ENCODE data around the gene PIBF1. TPM values are rescaled to one million over a fixed set of nuclear protein-coding genes. Genes with fewer than 3 reads are reported as not detected.
A peak's percentile ranks its signal among the peaks of the same experiment; 100 is the strongest.
"Not testable (repeated sequence)": the region's sequence is repeated elsewhere in the genome, so short reads cannot be mapped to it uniquely, and the experiment has no call there.

Gene PIBF1
- total RNA-seq, 1 donor from 2014 or later = 14.9 TPM

GRCh38 chr13:73040968-73041596 is 259.1 kb downstream of the PIBF1 start:
- intact Hi-C loops (cut with DNase I) = no loop called here
- no peak for DNase-seq
- ATAC-seq (ENCODE audit: poor library complexity) = no peak

GRCh38 chr13:73045031-73045430 is 263.1 kb downstream of the PIBF1 start:
- ATAC-seq (ENCODE audit: poor library complexity) = no peak
- no peak for DNase-seq
- intact Hi-C loops (cut with DNase I) = no loop called here

- intact Hi-C loops (cut with DNase I); DNase-seq; ATAC-seq (ENCODE audit: poor library complexity): not testable (repeated sequence)
Measured at GRCh38 chr13:73048615-73049014, 266.7 kb downstream of the PIBF1 start.

- DNase-seq (no peak), ATAC-seq (ENCODE audit: poor library complexity) (no peak)
- intact Hi-C loops (cut with DNase I) = no loop called here
Measured at GRCh38 chr13:73054712-73055111, 272.8 kb downstream of the PIBF1 start.

GRCh38 chr13:73055813-73056564 is 274.1 kb downstream of the PIBF1 start:
- DNase-seq (no peak), ATAC-seq (ENCODE audit: poor library complexity) (no peak)
- intact Hi-C loops (cut with DNase I) = no loop called here

GRCh38 chr13:73056565-73056962 is 274.6 kb downstream of the PIBF1 start:
- intact Hi-C loops (cut with DNase I) = no loop called here
- ATAC-seq (ENCODE audit: poor library complexity) (no peak), DNase-seq (no peak)

GRCh38 chr13:73057284-73058063 is 275.5 kb downstream of the PIBF1 start:
- intact Hi-C loops (cut with DNase I) = no loop called here
- ATAC-seq (ENCODE audit: poor library complexity) = no peak
- DNase-seq = no peak

GRCh38 chr13:73058064-73058313 is 276.1 kb downstream of the PIBF1 start:
- no peak for DNase-seq
- ATAC-seq (ENCODE audit: poor library complexity) = no peak
- intact Hi-C loops (cut with DNase I) = no loop called here

- ATAC-seq (ENCODE audit: poor library complexity) (no peak), DNase-seq (no peak)
- intact Hi-C loops (cut with DNase I) = no loop called here
Measured at GRCh38 chr13:73058432-73058735, 276.5 kb downstream of the PIBF1 start.

- intact Hi-C loops (cut with DNase I) = no loop called here
- ATAC-seq (ENCODE audit: poor library complexity) (peak; percentile 99), DNase-seq (peak; percentile 98)
Measured at GRCh38 chr13:73058736-73059459, 277.0 kb downstream of the PIBF1 start, which contains the start of gene KLF5. KLF5 (plus strand) TSS chr13:73059005; CDS start chr13:73059328, 323 bp downstream.

GRCh38 chr13:73059460-73060250 is 277.7 kb downstream of the PIBF1 start:
- DNase-seq (peak; percentile 56), ATAC-seq (ENCODE audit: poor library complexity) (peak; percentile 56)

GRCh38 chr13:73060251-73061160 is 278.6 kb downstream of the PIBF1 start:
- intact Hi-C loops (cut with DNase I) = no loop called here
- ATAC-seq (ENCODE audit: poor library complexity) (no peak), DNase-seq (no peak)

More at GRCh38 chr13:73059460-73060250, 277.7 kb downstream of the PIBF1 start:
- intact Hi-C loops (cut with DNase I) = no loop called here

GRCh38 chr13:73061473-73061872 is 279.5 kb downstream of the PIBF1 start:
- no peak for DNase-seq
- intact Hi-C loops (cut with DNase I) = no loop called here
- no peak for ATAC-seq (ENCODE audit: poor library complexity)

- intact Hi-C loops (cut with DNase I) = no loop called here
- no peak for ATAC-seq (ENCODE audit: poor library complexity)
- no peak for DNase-seq
Measured at GRCh38 chr13:73061876-73062275, 279.9 kb downstream of the PIBF1 start.

GRCh38 chr13:73062468-73062867 is 280.5 kb downstream of the PIBF1 start:
- intact Hi-C loops (cut with DNase I) = no loop called here
- DNase-seq = no peak
- ATAC-seq (ENCODE audit: poor library complexity) = no peak

GRCh38 chr13:73063166-73063565 is 281.2 kb downstream of the PIBF1 start:
- intact Hi-C loops (cut with DNase I) = no loop called here
- ATAC-seq (ENCODE audit: poor library complexity) (no peak), DNase-seq (no peak)

GRCh38 chr13:73065036-73065435 is 283.1 kb downstream of the PIBF1 start:
- DNase-seq (no peak), ATAC-seq (ENCODE audit: poor library complexity) (no peak)
- intact Hi-C loops (cut with DNase I) = no loop called here
